ENCODE data around the gene CAPN3. TPM values are rescaled to one million over a fixed set of nuclear protein-coding genes. Genes with fewer than 3 reads are reported as not detected.

CAPN3 gene
- total RNA-seq, 1 donor from 2014 or later, result 45.4 TPM

- no peak for TF ChIP-seq CTCF (IDR thresholded peaks at IDR 0.05)
- Histone ChIP-seq H3K36me3 (peaks cover 9% of the 10 kb centered on the region), H3K27me3 (no peaks in the 10 kb centered on the region), H3K4me1 (peaks cover 4% of the 10 kb centered on the region), H3K4me3 (no peak overlapping the region), H3K27ac (no peak overlapping the region), H3K9me3 (no peaks in the 10 kb centered on the region)
- DNase-seq, result no peak
- intact Hi-C loops (cut with DNase I), result no loop called here
- no peak for ATAC-seq
Observed at GRCh38 chr15:42365921-42366550, 6.7 kb downstream of the CAPN3 start.

- ATAC-seq, result peak; percentile 95
- H3K27ac ChIP-seq, result no peak overlapping the region
- H3K4me3 ChIP-seq, result no peak overlapping the region
- no peak for DNase-seq
- H3K27me3 ChIP-seq, result no peaks in the 10 kb centered on the region
- H3K9me3 ChIP-seq, result no peaks in the 10 kb centered on the region
- TF ChIP-seq CTCF (IDR thresholded peaks at IDR 0.05), result no peak
- peaks cover 4% of the 10 kb centered on the region for H3K4me1 ChIP-seq
- intact Hi-C loops (cut with DNase I), result no loop called here
- H3K36me3 ChIP-seq, result peaks cover 9% of the 10 kb centered on the region
Observed at GRCh38 chr15:42367041-42367440, 7.7 kb downstream of the CAPN3 start.

GRCh38 chr15:42368096-42368495 is 8.8 kb downstream of the CAPN3 start:
- no peak for TF ChIP-seq CTCF (IDR thresholded peaks at IDR 0.05)
- DNase-seq, result no peak
- Histone ChIP-seq H3K27me3 (no peaks in the 10 kb centered on the region), H3K4me3 (no peak overlapping the region), H3K27ac (no peak overlapping the region), H3K9me3 (no peaks in the 10 kb centered on the region), H3K4me1 (peaks cover 4% of the 10 kb centered on the region), H3K36me3 (peaks cover 5% of the 10 kb centered on the region)
- ATAC-seq, result no peak
- intact Hi-C loops (cut with DNase I), result no loop called here

GRCh38 chr15:42371096-42371495 is 11.8 kb downstream of the CAPN3 start:
- intact Hi-C loops (cut with DNase I), result no loop called here
- Histone ChIP-seq H3K4me3 (no peak overlapping the region), H3K27me3 (no peaks in the 10 kb centered on the region), H3K27ac (no peak overlapping the region), H3K4me1 (no peaks in the 10 kb centered on the region), H3K36me3 (no peaks in the 10 kb centered on the region), H3K9me3 (no peaks in the 10 kb centered on the region)
- ATAC-seq, result no peak
- DNase-seq, result no peak
- no peak for TF ChIP-seq CTCF (IDR thresholded peaks at IDR 0.05)

GRCh38 chr15:42373274-42373673 is 14.0 kb downstream of the CAPN3 start:
- Histone ChIP-seq H3K27ac (no peak overlapping the region), H3K27me3 (no peaks in the 10 kb centered on the region), H3K4me3 (no peak overlapping the region), H3K36me3 (no peaks in the 10 kb centered on the region), H3K4me1 (no peaks in the 10 kb centered on the region), H3K9me3 (no peaks in the 10 kb centered on the region)
- peak; percentile 13 for ATAC-seq
- TF ChIP-seq CTCF (IDR thresholded peaks at IDR 0.05), result no peak
- intact Hi-C loops (cut with DNase I), result no loop called here
- no peak for DNase-seq

GRCh38 chr15:42373936-42374335 is 14.6 kb downstream of the CAPN3 start:
- Histone ChIP-seq H3K9me3 (no peaks in the 10 kb centered on the region), H3K27ac (no peak overlapping the region), H3K4me1 (no peaks in the 10 kb centered on the region), H3K4me3 (no peak overlapping the region), H3K27me3 (no peaks in the 10 kb centered on the region), H3K36me3 (no peaks in the 10 kb centered on the region)
- no peak for TF ChIP-seq CTCF (IDR thresholded peaks at IDR 0.05)
- intact Hi-C loops (cut with DNase I), result no loop called here
- DNase-seq (no peak), ATAC-seq (peak; percentile 34)

Data from upper lobe of right lung (tissue), 1 donor.